ENCODE results near the gene ZNF710.
"Not testable (repeated sequence)": the region's sequence is repeated elsewhere in the genome, so short reads cannot be mapped to it uniquely, and the experiment has no call there.

The ZNF710 gene

DNA sequence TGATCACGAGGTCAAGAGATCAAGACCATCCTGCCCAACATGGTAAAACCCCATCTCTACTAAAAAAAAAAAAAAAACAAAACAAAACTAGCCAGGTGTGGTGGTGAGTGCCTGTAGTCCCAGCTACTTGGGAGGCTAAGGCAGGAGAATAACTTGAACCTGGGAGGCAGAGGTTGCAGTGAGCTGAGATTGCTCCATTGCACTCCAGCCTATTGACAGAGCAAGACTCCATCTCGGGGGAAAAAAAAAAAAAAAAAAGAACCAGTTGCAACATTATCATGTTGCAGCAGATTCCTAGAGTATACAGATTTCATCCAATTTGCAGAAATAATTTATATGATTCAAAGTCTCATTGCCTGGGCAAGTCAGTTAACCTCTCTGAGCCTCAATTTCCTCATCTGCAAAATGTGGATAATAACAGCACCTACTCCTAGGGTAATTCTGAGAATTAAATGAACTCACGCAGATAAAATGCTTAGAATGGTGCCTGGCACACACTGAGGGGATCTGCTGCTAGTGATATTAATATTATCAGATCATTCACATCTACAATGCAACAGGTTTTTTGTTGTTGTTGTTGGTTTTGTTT, 108.1 kb downstream of the ZNF710 start:
- DNase-seq: not testable (repeated sequence)

DNA sequence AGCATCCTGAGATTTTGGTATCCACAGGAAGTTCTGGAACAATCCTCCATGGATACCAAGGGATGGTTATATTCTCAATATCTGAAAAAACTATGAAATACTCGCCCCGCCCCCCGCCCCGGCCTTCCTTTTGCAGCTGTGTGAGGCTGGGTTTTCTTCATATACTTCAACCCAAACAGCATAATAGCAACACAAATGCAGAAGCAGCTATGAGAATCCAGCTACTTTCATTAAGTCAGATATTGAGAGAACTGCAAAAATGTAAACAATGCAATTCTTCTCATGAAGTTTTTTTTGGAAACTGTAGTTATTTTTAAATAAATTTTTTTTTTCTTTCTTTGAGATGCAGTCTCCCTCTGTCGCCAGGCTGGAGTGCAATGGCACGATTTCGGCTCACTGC, 112.0 kb downstream of the ZNF710 start:
- DNase-seq: no peak

DNA sequence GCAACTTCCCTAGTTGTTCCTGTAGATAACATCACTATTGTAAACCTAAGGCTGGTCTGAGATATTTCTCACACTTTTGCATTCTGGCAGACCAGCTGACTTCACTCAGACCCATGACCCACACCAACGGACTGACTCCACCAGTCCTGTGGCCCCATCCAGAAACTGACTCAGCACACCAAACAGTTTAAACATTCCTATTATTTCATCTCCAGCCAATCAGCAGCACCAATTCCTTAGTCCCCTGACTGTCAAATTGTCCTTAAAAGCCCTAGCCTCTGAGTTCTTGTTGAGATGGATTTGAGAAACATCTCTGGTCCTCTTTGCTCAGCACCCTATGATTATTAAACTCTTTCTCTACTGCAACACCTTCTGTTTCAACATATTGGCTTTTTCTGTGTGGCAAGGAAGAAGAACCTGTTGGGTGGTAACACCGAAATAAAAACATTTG, 113.4 kb downstream of the ZNF710 start:
- no peak for DNase-seq

DNA sequence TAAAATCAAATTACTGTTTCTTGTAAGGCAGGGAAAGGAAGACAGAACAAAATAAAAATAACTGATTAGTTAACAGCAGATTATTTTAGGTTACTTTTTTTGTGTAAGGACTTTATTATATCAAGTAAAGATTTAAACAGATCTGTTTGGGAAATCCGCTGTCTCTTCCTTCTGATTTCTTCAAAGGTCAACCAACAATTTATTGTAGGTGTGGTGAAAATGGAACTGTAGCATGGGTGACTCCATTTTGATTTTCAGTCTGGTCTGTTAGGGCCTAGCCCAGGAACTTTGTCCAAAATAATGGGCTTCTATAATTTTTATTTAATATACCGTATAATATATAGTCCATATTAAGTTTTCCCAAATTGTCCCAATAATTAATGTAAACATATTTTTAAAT, 114.7 kb downstream of the ZNF710 start:
- no peak for DNase-seq

DNA sequence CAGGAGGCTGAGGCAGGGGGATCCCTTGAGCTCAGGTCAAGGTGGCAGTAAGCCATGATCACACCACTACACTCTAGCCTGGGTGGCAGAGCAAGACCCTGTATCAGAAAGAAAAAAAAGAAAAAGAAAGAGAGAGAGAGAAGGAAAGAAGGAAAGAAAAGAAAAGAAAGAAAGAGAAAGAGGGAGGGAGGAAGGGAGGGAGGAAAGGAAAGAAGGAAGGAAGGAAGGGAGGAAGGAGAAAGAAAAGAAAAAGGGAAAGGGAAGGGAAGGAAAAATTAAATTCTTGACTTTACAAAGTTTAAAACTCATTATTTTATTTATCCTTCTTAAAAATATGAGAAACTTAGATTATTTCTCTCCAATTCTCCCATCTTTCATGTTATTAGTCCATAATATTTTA, 118.2 kb downstream of the ZNF710 start:
- DNase-seq: no peak

DNA sequence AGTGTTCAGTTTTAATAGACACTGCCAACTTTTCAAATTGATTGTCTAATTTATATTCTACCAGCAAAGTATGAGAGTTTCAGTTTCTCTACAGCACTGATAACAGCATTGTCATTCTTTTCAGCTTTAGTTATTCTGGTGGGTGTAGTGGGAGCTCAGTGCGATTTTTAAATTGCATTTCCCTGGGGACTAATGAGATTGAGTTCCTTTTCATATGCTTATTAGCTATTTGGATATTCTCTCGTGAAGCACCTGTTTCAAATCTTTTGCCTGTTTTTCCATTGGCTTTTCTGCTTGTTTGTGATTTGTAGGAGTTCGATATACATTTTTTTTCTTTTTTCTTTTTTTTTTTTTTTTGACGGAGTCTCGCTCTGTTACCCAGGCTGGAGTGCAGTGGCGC, 120.0 kb downstream of the ZNF710 start:
- DNase-seq: no peak

DNA sequence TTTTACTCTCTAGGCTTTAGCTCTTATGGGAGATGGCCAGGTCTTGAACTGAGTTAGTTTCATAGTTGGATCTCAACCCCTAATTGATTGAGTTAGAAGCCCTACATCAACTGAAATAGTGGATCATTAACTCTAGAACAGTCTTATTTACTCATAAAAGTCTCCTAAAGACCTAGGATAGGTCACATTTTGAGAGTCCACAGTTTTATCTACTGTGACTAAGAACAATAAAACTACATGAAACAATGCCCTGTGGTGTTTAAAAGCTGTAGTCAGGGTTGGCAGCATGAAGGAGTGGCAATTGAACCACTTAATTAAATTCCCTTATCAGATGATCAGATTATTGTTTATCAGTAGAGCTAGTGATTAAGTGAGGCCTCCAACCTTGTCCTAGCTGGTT, 123.4 kb downstream of the ZNF710 start:
- DNase-seq: no peak

DNA sequence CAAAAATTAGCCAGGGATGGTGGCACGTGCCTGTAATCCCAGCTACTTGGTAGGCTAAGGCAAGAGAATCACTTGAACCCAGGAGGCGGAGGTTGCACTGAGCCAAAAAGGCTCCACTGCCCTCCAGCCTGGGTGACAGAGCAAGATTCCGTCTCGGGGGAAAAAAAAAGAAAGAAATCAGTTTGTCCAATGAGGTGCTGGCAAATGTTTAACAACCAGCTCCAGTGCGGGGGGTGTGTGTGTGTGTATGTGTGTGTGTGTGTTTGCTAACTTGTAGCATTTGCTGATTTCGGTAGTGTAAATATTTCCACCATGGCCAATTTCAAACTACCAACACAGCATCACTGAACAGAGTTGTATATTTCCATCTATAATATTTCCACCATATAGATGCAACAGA, 124.9 kb downstream of the ZNF710 start:
- DNase-seq: no peak

DNA sequence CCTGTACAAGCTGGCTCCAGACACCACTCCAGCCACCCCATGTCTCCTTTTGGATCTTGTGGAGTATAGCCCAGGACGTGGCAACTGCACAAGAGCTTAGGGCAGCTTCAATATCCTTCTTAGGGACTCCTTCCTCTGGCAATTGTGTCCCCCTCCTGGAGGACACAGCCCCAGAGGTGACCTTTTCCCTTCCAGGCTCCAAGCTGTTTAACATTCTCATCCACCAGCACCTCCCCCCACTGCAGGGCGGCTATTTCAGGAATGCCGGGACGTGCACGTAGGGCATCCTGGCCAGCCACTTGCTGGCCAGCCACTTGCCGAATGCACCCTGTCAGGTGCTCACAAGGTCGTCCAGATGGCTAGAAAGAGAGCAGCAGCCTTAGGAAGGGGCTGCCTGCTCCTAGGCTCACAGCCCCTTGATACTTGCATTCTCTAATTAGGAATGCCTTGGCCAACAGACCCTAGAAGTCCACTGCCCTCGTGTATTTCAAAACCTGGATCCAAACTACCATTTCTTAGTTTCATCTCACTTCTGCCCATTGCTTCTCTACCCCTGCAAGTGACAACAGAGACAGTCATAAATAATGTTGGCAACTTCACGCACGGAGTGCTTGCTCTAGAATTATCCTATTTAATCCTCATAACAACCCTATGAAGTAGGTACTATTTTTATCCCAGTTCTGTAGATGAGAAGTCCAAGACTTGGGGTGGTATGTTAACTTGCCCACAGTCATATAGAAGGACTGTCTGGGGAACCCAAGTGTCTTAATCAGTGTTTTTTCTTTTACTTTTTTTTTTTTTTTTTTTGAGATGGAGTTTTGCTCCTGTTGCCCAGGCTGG, 125.7 kb downstream of the ZNF710 start:
- no peak for DNase-seq

DNA sequence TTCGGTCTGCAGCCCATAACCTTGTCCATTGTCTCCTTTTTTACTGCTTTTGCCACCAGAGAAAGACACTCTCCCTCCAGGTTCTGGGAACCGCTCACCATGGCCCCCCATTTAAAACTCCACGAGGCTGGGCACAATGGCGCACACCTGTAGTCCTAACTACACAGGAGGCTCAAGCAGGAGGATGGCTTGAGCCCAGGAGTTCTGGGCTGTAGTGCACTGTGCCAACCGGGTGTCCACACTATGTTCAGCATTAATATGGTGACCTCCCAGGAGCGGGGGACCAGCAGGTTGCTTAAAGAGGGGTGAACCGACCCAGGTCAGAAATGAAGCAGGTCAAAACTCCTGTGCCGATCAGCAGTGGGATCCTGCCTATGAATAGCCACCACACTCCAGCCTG, 129.2 kb downstream of the ZNF710 start:
- no peak for DNase-seq

Data from activated CD4-positive, alpha-beta T cell treated with anti-CD3 and anti-CD28 coated beads, Interleukin-2, amount 50 U/mL, for 16 hours (primary cell).